Fibroblast of lung (primary cell): ENCODE measurements around the gene CXCL17. TPM values are rescaled to one million over a fixed set of nuclear protein-coding genes. Genes with fewer than 3 reads are reported as not detected.

ENCODE experiments used
- DNase-seq, 2 donors: peaks; one replicate each; pipeline versions ENCODE4 v3.0.0 to v3.0.0-alpha.2; 2010; ENCODE audit warnings: low read depth in 2 of 2
- H2AFZ ChIP-seq: 2 replicates; pipeline ENCODE4 v1.5.1; 2012; ENCODE audit warnings: low read length, control low read depth, inconsistent platforms
- H3K27ac ChIP-seq: 2 replicates; pipeline ENCODE4 v1.5.1; 2011; ENCODE audit warnings: low read length, control low read depth; ENCODE audit not compliant: insufficient read depth
- H3K27me3 ChIP-seq: 2 replicates; pipeline ENCODE4 v1.5.1; 2011; ENCODE audit warnings: mild to moderate bottlenecking, low read length; ENCODE audit not compliant: control insufficient read depth, insufficient read depth
- H3K36me3 ChIP-seq: 2 replicates; pipeline ENCODE4 v1.5.1; 2011; ENCODE audit warnings: low read length; ENCODE audit not compliant: control insufficient read depth, insufficient read depth
- H3K4me1 ChIP-seq: 2 replicates; pipeline ENCODE4 v1.5.1; 2011; ENCODE audit warnings: low read length; ENCODE audit not compliant: control insufficient read depth, insufficient read depth; ENCODE audit errors: extremely low read depth
- H3K4me2 ChIP-seq: 2 replicates; pipeline ENCODE4 v1.5.1; 2011; ENCODE audit warnings: low read length, control low read depth; ENCODE audit not compliant: insufficient read depth; ENCODE audit errors: extremely low read depth
- H3K4me3 ChIP-seq, 4 experiments: fragments of 200-600 bp in 1 of 4; sonication (generic) in 1 of 4; replicated peaks in 1 of 4; 2 replicates each; pipeline ENCODE4 v1.5.1; 2011 to 2016; ENCODE audit warnings: low read length in 4 of 4, low read depth in 3 of 4, mild to moderate bottlenecking in 3 of 4, control low read depth in 2 of 4, inconsistent platforms in 1 of 4, mixed read lengths in 1 of 4; ENCODE audit not compliant: insufficient read depth in 1 of 4; ENCODE audit errors: control extremely low read depth in 1 of 4
- H3K79me2 ChIP-seq: 2 replicates; pipeline ENCODE4 v1.5.1; 2012; ENCODE audit warnings: mild to moderate bottlenecking, low read length, inconsistent platforms; ENCODE audit not compliant: control insufficient read depth, insufficient read depth
- H3K9ac ChIP-seq: 2 replicates; pipeline ENCODE4 v1.5.1; 2011; ENCODE audit warnings: mild to moderate bottlenecking, low read length, control low read depth; ENCODE audit not compliant: insufficient read depth
- H3K9me3 ChIP-seq: 2 replicates; pipeline ENCODE4 v1.5.1; 2012; ENCODE audit warnings: low read depth, low read length; ENCODE audit not compliant: control insufficient read depth, insufficient read depth
- H4K20me1 ChIP-seq: 2 replicates; pipeline ENCODE4 v1.5.1; 2011; ENCODE audit warnings: low read length; ENCODE audit not compliant: control insufficient read depth, insufficient read depth; ENCODE audit errors: extremely low read depth
- EZH2 ChIP-seq: IDR thresholded peaks from 2 replicates; pipeline ENCODE4 v1.5.1; 2012; ENCODE audit warnings: low read length, control low read depth, mild to moderate bottlenecking; ENCODE audit errors: missing control alignments
- polyA plus RNA-seq, 2 donors: library from polyadenylated mRNA; depleted of rRNA in 1 of 2; stranded (reverse) in 1 of 2; unstranded in 1 of 2; fragments of >200 nt; gene quantifications; 2 replicates each; pipeline ENCODE4 v1.2.1, GENCODE V29; 2011 to 2012; ENCODE audit warnings: missing spikeins in 1 of 2
- total RNA-seq: library from RNA; depleted of rRNA; stranded (reverse); fragments of >200 nt; gene quantifications from 2 replicates; pipeline ENCODE4 v1.2.1, GENCODE V29; 2014
- TF ChIP-seq, protein P1 (sequence below), 2 donors: IDR thresholded peaks in 1 of 2; conservative IDR thresholded peaks in 1 of 2; 1 replicate in 1 of 2; 2 replicates in 1 of 2; pipeline ENCODE4 v1.5.1; 2011 to 2012; ENCODE audit warnings: low read length in 2 of 2, control low read depth in 1 of 2, inconsistent platforms in 1 of 2, low read depth in 1 of 2, mild to moderate bottlenecking in 1 of 2

CXCL17 gene
- total and polyA plus RNA-seq, 2 donors (not counting 1 experiment from before 2014, with no cell fraction given): not detected

GRCh38 chr19:42477117-42477516, 34.4 kb upstream of the CXCL17 start:
- Histone ChIP-seq H3K36me3 (no peaks in the 10 kb centered on the region), H3K27me3 (peaks cover 3% of the 10 kb centered on the region), H3K4me2 (no peak overlapping the region), H3K27ac (no peak overlapping the region), H3K79me2 (no peaks in the 10 kb centered on the region), H3K9ac (no peak overlapping the region), H3K4me1 (no peaks in the 10 kb centered on the region), H3K4me3 (no peak overlapping the region), H3K9me3 (no peaks in the 10 kb centered on the region), H2AFZ (no peak overlapping the region), H4K20me1 (no peaks in the 10 kb centered on the region)
- no peak for TF ChIP-seq EZH2
- TF ChIP-seq, protein P1, sequence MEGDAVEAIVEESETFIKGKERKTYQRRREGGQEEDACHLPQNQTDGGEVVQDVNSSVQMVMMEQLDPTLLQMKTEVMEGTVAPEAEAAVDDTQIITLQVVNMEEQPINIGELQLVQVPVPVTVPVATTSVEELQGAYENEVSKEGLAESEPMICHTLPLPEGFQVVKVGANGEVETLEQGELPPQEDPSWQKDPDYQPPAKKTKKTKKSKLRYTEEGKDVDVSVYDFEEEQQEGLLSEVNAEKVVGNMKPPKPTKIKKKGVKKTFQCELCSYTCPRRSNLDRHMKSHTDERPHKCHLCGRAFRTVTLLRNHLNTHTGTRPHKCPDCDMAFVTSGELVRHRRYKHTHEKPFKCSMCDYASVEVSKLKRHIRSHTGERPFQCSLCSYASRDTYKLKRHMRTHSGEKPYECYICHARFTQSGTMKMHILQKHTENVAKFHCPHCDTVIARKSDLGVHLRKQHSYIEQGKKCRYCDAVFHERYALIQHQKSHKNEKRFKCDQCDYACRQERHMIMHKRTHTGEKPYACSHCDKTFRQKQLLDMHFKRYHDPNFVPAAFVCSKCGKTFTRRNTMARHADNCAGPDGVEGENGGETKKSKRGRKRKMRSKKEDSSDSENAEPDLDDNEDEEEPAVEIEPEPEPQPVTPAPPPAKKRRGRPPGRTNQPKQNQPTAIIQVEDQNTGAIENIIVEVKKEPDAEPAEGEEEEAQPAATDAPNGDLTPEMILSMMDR (conservative IDR thresholded peaks at IDR 0.05 in 1 of 2, IDR thresholded peaks at IDR 0.05 in 1 of 2; ENCODE audit: low read depth in 1 of 2, low read length in 2 of 2): no peak
- no peak for DNase-seq

GRCh38 chr19:42475366-42475765, 32.6 kb upstream of the CXCL17 start:
- no peaks in the 10 kb centered on the region for H3K36me3 ChIP-seq
- no peaks in the 10 kb centered on the region for H3K4me1 ChIP-seq
- no peak overlapping the region for H3K4me2 ChIP-seq
- no peak overlapping the region for H3K9ac ChIP-seq
- no peak overlapping the region for H2AFZ ChIP-seq
- peaks cover 3% of the 10 kb centered on the region for H3K27me3 ChIP-seq
- no peak overlapping the region for H3K4me3 ChIP-seq
- DNase-seq: no peak
- no peaks in the 10 kb centered on the region for H3K79me2 ChIP-seq
- H3K9me3 ChIP-seq: no peaks in the 10 kb centered on the region
- H4K20me1 ChIP-seq: no peaks in the 10 kb centered on the region
- no peak overlapping the region for H3K27ac ChIP-seq
- TF ChIP-seq, protein P1 (conservative IDR thresholded peaks at IDR 0.05 in 1 of 2, IDR thresholded peaks at IDR 0.05 in 1 of 2; ENCODE audit: low read depth in 1 of 2, low read length in 2 of 2): no peak
- no peak for TF ChIP-seq EZH2

DNA sequence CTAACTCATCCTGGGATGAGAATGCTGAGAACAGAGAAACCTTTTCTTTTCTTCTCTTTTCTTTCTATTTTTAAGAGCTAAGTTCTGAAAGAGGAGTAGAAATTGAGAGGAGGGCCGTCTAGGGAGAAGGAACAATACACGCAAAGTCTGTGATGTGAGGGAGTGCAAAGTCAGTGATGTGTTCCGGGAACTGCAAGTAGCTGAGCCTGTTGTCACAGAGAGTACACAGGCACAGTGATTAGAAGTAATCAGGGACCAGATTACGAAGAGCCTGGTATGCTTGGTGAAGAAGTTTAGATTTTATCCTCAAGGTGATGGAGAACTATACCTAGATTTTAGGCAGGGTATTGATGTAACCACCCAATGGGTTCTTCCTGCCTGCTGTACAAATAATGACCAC, 32.0 kb upstream of the CXCL17 start:
- Histone ChIP-seq H3K9me3 (no peaks in the 10 kb centered on the region), H3K36me3 (no peaks in the 10 kb centered on the region), H3K27me3 (peaks cover 3% of the 10 kb centered on the region), H3K9ac (no peak overlapping the region), H3K4me1 (no peaks in the 10 kb centered on the region), H2AFZ (no peak overlapping the region), H4K20me1 (no peaks in the 10 kb centered on the region), H3K79me2 (no peaks in the 10 kb centered on the region), H3K27ac (no peak overlapping the region), H3K4me2 (no peak overlapping the region), H3K4me3 (no peak overlapping the region)
- no peak for DNase-seq
- TF ChIP-seq, protein P1 (conservative IDR thresholded peaks at IDR 0.05 in 1 of 2, IDR thresholded peaks at IDR 0.05 in 1 of 2; ENCODE audit: low read depth in 1 of 2, low read length in 2 of 2): no peak
- no peak for TF ChIP-seq EZH2
